Measurements from ENCODE around the gene RNU1-4. TPM values are rescaled to one million over a fixed set of nuclear protein-coding genes. Genes with fewer than 3 reads are reported as not detected.
A peak's percentile ranks its signal among the peaks of the same experiment; 100 is the strongest.
"Not testable (repeated sequence)": the region's sequence is repeated elsewhere in the genome, so short reads cannot be mapped to it uniquely, and the experiment has no call there.

RNU1-4 gene
- total RNA-seq, 1 donor from 2014 or later = 3,945 TPM

GRCh38 chr1:16716691-16717335 lies 23.5 kb upstream of the RNU1-4 start:
- DNase-seq (ENCODE audit: low spot score in 2 of 2, unreplicated experiment in 2 of 2) = no peak
- H3K27ac Mint-ChIP-seq = no peak overlapping the region
- H3K9me3 Mint-ChIP-seq = no peaks in the 10 kb centered on the region
- H3K27me3 Mint-ChIP-seq (ENCODE audit: low read depth) = peaks cover 2% of the 10 kb centered on the region
- H3K36me3 Mint-ChIP-seq = no peaks in the 10 kb centered on the region
- H3K4me3 Mint-ChIP-seq = no peak overlapping the region
- peaks cover 9% of the 10 kb centered on the region for H3K4me1 Mint-ChIP-seq
- no peak for TF ChIP-seq CTCF (IDR thresholded peaks at IDR 0.05; ENCODE audit: unreplicated experiment)

DNA sequence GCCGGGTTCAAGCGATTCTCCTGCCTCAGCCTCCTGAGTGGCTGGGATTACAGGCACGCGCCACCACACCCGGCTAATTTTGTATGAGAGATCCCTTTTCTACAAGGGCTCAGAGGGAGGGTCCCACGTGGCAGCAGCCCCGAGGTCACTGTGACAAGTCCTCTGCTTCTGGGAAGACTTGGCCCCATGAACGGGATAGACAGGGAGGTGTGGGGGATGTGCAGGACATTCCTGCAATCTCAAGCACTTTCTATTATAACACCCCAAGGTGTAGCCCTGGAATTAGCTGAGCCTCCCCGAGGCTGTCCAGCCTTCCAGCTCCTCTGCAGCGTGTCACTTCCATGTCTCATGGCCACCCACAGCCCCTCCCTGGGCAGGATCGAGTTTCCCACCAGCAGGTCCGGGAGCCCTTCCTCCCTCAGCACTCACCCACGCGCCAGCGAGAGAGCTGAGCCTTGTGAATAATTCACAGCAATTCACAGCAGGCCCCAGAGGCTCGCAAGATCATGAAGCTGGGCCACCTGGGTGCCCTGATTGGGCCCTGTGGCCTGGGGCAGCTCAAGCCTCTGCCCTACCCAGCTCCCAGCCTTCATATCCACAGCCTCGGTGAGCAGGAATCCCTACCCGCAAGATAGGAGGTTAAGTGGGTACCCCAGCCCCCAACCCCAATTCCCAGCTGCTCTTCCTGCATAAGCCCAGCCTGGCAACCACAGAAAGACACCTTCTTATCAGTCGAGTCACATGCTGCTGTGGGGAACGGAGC lies 22.8 kb upstream of the RNU1-4 start:
- Mint-ChIP-seq H3K4me3 (no peak overlapping the region), H3K36me3 (no peaks in the 10 kb centered on the region), H3K9me3 (no peaks in the 10 kb centered on the region), H3K27me3 (ENCODE audit: low read depth) (peaks cover 2% of the 10 kb centered on the region), H3K4me1 (peaks cover 9% of the 10 kb centered on the region), H3K27ac (no peak overlapping the region)
- peak in 1 of 2 experiments; percentile 40 for DNase-seq (ENCODE audit: low spot score in 2 of 2, unreplicated experiment in 2 of 2)
- no peak for TF ChIP-seq CTCF (IDR thresholded peaks at IDR 0.05; ENCODE audit: unreplicated experiment)

DNA sequence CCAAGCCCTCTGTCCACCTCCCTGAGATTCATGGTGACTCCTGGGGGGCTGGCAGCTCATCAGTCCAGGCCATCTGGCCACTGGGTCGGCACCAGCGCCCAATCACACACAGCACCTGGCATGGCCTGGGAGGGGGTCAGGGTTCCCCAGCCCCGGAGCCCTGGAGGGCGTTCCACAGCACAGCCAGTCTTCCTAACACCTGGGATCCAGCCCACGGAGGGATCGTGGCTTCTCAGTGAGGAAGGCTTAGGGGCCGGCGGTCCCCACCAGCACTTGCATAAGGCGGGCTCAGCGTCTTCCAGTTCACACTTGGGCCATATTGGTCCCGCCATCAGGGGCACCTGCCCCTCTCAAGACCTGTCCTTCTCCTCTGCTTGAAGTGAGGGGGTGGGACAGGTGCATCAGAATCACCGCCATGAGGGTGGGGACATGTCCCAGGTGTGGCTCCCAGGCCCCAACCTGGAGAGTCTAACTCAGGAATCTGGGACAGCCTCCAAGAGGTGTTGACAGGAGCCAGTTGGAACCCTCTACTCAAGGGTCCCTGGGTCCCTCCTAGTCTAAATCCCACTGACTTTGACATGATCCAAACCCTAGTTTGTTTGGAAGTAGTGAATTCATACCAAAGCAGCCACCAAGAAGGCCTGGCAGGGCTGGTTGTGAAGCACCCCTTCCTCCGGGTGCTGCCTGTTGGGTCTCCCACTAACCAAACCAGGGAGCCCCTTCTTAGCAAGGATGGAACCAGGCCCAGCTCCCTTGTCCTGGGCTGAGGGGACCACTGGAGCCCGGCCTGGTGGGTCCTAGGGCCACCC lies 22.0 kb upstream of the RNU1-4 start:
- H3K27me3 Mint-ChIP-seq (ENCODE audit: low read depth); H3K27ac Mint-ChIP-seq; H3K9me3 Mint-ChIP-seq; H3K36me3 Mint-ChIP-seq; H3K4me1 Mint-ChIP-seq; H3K4me3 Mint-ChIP-seq: not testable (repeated sequence)
- DNase-seq (ENCODE audit: low spot score in 2 of 2, unreplicated experiment in 2 of 2) = peak in 1 of 2 experiments; percentile 41

- DNase-seq (ENCODE audit: low spot score in 2 of 2, unreplicated experiment in 2 of 2) = no peak
- H3K27ac Mint-ChIP-seq = no peak overlapping the region
- H3K36me3 Mint-ChIP-seq = no peaks in the 10 kb centered on the region
- peaks cover 2% of the 10 kb centered on the region for H3K27me3 Mint-ChIP-seq (ENCODE audit: low read depth)
- no peaks in the 10 kb centered on the region for H3K9me3 Mint-ChIP-seq
- no peak for TF ChIP-seq CTCF (IDR thresholded peaks at IDR 0.05; ENCODE audit: unreplicated experiment)
- peaks cover 9% of the 10 kb centered on the region for H3K4me1 Mint-ChIP-seq
- no peak overlapping the region for H3K4me3 Mint-ChIP-seq
Measured at GRCh38 chr1:16718908-16719533, 21.3 kb upstream of the RNU1-4 start.

- no peaks in the 10 kb centered on the region for H3K9me3 Mint-ChIP-seq
- DNase-seq (ENCODE audit: low spot score in 2 of 2, unreplicated experiment in 2 of 2) = peak in 1 of 2 experiments; percentile 36
- no peaks in the 10 kb centered on the region for H3K36me3 Mint-ChIP-seq
- H3K27me3 Mint-ChIP-seq (ENCODE audit: low read depth) = peaks cover 2% of the 10 kb centered on the region
- H3K27ac Mint-ChIP-seq = no peak overlapping the region
- H3K4me3 Mint-ChIP-seq = no peak overlapping the region
- H3K4me1 Mint-ChIP-seq = peaks cover 9% of the 10 kb centered on the region
- no peak for TF ChIP-seq CTCF (IDR thresholded peaks at IDR 0.05; ENCODE audit: unreplicated experiment)
Measured at GRCh38 chr1:16719571-16720350, 20.6 kb upstream of the RNU1-4 start.

All from mesothelial cell of epicardium (in vitro differentiated cells).